SH-SY5Y (cell line): ENCODE measurements around the gene PRTN3.

Experiments
- GATA2 ChIP-seq: IDR thresholded peaks from 2 replicates; pipeline ENCODE4 v1.6.1; 2011; ENCODE audit warnings: mild to moderate bottlenecking, low read depth, low read length
- GATA3 ChIP-seq: IDR thresholded peaks from 2 replicates; pipeline ENCODE4 v1.6.1; 2011; ENCODE audit warnings: low read depth, mild to moderate bottlenecking, low read length, moderate library complexity

PRTN3 gene

GRCh38 chr19:821825-822503, 18.8 kb upstream of the PRTN3 start, which contains the start of gene PLPPR3:
PLPPR3 (minus strand) TSS chr19:821955; CDS start chr19:821559, 396 bp downstream.
- TF ChIP-seq GATA3 (no peak), GATA2 (no peak)

DNA sequence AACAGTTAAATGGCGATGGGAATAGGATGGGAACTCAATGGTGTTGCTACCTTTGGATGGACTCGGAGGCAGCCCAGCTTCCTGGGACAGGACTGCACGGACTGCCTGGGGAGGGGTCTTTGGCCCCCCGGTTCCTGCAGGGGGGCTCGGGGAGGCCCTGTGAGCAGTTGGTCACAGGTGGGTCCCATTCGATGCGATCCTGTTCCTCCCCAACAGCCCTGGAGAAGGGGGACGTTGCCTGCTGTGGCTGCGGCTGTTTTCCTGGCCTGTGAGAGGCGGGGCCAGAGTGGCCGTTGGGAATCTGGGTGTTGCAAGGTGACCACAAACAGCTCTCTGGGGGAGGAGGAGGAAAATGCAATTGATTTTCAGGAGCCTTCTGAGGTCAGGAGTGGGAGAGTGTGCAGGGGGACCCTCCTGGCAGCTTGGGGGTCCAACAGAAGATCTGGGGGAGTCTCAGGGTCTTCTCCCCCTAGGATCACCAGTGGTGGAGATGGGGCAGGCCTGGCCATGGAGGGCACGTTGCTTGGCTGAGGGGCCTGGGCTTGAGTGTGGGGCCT, 17.2 kb upstream of the PRTN3 start:
- no peak for TF ChIP-seq GATA3
- TF ChIP-seq GATA2, result no peak

DNA sequence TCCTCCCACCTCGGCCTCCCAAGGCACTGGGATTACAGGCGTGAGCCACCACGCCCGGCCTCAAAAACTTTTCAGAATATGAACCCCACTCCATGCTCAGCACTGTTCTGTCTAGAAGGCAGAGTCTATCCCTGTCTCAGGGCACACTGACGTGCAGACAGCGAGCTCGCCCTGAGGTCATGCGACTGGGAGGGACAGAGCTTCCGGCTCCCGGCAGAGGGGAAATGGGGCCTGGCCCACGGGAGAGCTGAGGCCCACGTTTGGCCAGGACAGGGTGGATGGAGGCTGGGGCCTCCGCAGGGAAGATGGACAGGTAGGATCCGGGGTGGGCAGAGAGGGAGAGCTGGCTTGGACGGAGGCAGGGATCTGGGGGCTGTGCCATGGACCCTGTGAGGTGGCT, 15.9 kb upstream of the PRTN3 start:
- no peak for TF ChIP-seq GATA3
- no peak for TF ChIP-seq GATA2

DNA sequence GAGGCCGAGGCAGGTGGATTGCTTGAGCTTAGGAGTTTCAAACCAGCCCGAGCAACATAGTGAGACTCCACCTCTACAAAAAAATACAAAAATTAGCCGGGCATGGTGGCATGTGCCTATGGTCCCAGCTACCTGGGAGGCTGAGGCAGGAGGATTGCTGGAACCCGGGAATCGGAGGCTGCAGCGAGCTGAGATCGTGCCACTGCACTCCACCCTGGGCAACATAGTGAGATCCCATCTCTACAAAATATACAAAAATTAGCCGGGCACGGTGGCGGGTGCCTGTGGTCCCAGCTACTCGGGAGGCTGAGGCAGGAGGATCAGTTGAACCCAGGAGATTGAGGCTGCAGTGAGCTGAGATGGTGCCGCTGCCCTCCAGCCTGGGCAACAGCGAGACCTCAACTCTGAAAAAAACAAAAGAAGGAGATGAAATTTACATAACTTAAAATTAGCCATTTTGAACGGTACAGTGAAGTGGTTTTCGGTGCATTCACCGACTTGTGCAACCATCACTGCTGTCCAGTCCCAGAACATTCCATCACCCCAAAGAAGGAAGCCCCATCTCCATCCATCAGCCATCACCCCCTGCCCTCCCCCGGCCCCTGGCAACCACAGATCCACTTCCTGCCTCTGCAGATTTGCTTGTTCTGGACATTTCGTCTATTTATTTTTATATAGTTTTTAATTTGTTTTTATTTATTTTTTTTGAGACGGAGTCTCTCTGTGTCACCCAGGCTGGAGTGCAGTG, 14.7 kb upstream of the PRTN3 start:
- TF ChIP-seq GATA2, result no peak
- no peak for TF ChIP-seq GATA3

- TF ChIP-seq GATA3 (no peak), GATA2 (no peak)
These were observed 13.5 kb upstream of the PRTN3 start for GRCh38 chr19:827314-827709.

DNA sequence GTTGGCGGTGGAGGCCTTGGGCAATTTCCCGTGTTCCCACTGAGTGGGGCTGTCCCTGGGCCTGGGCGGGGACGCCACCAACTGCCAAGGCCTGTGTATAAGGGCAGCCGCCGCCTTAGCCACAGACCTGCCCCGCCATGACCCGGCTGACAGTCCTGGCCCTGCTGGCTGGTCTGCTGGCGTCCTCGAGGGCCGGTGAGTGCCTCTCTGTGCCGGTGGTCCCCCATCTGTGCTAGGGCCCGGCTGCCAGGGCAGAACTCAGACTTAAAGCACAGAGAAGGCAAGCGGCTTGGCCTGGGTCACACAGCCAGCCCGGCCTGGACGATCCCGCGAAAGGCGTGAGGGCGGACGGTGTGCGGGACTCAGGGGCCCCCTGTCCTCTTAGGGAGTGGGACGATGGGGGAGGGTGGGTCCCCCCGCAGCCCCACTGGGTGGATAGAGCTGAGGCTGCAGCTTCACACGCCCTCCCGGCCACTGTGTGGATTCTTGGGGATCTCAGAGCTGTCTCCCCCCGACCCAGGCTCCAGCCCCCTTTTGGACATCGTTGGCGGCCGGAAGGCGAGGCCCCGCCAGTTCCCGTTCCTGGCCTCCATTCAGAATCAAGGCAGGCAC, 13.0 kb upstream of the PRTN3 start, which contains the start of gene AZU1:
AZU1 (plus strand) TSS at position 128 of the 612 bp plus-strand sequence; CDS start at position 138, 10 bp downstream.
- TF ChIP-seq GATA3 (no peak), GATA2 (no peak)

DNA sequence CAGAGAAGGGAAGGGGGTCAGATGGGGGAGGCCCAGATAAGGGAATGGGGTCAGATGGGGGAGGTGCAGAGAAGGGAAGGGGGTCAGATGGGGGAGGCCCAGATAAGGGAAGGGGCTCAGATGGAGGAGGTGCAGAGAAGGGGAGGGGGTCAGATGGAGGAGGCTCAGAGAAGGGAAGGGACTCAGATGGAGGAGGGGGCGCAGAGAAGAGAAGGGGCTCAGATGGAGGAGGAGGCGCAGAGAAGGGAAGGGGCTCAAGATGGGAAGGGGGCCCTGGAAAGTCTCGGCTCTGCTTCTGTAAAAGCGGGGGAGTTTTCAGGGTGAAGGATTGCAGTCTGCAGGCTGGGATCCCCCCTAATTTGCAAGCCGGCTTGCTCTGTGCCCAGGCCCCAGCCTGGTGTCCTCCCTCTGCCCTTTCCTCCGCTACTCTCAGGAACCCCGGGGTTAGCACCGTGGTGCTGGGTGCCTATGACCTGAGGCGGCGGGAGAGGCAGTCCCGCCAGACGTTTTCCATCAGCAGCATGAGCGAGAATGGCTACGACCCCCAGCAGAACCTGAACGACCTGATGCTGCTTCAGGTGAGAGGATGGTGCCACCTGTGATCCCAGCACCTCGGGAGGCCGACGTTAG, 11.6 kb upstream of the PRTN3 start:
- no peak for TF ChIP-seq GATA2
- TF ChIP-seq GATA3, result no peak

GRCh38 chr19:831407-832369, 9.1 kb upstream of the PRTN3 start:
- TF ChIP-seq GATA2 (no peak), GATA3 (no peak)

DNA sequence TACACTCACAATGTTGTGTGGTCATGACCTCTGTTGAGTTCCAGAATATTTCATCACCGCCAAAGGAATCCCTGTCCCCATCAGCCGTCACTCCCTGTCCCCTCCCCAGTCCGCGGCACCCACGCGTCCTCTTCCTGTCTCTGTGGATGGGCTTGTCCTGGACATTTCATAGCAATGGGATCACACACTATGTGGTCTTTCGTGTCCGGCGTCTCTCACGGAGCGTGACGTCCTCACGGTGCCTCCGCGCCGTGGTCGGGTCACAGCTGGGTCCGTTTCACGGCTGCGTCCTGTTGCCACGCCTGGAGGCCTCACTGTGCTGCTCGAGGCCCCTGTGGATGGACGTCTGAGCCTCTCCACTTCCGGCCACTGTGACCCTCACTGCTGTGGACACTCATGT, 6.6 kb upstream of the PRTN3 start:
- TF ChIP-seq GATA3 (no peak), GATA2 (no peak)

DNA sequence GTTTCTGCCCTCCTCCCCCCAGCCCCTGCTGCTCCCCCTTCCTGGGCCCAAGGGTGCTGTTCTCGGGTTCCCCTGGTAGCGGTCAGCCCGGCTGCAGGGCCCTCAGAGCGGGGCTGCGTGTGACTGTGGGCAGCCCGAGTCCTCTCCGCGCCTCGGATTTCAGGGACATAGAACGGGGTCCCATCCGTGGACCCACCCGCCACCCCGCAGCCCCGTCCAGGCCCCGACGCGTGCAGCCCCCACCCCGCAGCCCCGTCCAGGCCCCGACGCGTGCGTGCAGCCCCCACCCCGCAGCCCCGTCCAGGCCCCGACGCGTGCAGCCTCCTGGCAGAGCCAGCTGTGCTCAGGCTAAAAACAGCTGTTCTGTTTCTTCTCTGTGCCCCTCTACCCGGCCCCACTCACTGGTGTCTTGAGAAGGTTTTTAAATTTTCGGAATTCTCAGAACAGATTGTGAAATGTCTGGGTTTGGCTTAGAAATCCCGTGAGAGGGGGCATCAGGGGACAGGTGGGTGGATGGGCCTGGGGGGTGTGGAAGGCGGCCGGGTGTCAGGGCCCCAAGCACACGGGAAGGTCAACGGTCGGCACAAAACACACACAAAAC, 5.5 kb upstream of the PRTN3 start:
- TF ChIP-seq GATA2 (no peak), GATA3 (no peak)

DNA sequence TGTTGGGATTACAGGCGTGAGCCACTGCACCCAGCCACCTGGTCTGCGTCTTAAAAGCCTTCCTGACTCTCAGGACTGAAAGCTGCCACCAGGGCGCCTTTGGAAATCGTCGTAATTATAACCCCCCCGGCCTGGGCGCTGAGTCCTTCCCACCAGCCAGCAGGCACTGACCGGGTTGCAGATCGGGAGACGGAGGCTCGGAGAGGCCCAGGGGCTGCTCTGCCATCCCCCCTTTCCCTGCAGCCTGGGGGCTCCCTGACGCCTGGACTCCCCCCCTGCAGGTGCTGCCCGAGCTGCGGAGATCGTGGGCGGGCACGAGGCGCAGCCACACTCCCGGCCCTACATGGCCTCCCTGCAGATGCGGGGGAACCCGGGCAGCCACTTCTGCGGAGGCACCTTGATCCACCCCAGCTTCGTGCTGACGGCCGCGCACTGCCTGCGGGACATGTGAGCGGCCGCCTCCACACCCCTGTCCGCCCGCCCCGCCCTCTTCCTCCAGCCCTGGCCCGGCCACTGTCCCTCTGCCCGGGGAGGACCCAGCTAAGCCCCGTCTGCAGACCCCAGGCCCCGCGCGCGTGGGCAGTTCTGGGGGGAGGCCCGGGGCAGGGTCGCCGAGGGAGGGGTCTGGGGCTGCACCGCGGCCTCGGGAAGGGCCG, 2.5 kb downstream of the PRTN3 start:
- TF ChIP-seq GATA2 (no peak), GATA3 (no peak)
